Breast epithelium (tissue), 3 donors: Measurements from ENCODE around the gene MYO1E.

ENCODE experiments used
- POLR2A ChIP-seq: fragments of 450-650 bp; IDR thresholded peaks from one replicate; pipeline ENCODE4 v1.6.1; 2016; ENCODE audit warnings: antibody characterized with exemption, mild to moderate bottlenecking, moderate library complexity
- TF ChIP-seq, protein P1 (sequence below), 3 donors: fragments of 450-650 bp; IDR thresholded peaks; one replicate each; pipeline ENCODE4 v1.5.1; 2016 to 2017; ENCODE audit warnings: antibody characterized with exemption in 3 of 3, mild to moderate bottlenecking in 3 of 3, moderate library complexity in 3 of 3

DNA sequence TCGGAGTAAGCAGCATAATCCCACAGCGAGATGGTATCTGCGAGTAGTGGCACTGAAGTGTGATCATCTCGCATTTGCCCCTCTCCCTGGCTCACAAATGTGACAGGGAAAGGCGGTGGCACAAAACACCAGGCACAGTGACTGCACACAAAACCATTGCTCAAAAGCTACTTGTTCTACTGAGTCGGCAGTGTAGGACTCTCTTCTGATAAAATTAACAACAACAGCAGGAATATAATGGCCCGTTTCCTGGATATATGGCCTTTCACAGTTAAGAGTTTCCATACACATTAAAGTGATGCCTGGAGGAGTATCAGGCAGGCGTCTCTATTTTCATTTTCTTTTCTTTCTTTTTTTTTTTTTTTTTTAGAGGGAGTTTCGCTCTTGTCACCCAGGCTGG lies 69.0 kb downstream of the MYO1E start:
- TF ChIP-seq, protein P1, sequence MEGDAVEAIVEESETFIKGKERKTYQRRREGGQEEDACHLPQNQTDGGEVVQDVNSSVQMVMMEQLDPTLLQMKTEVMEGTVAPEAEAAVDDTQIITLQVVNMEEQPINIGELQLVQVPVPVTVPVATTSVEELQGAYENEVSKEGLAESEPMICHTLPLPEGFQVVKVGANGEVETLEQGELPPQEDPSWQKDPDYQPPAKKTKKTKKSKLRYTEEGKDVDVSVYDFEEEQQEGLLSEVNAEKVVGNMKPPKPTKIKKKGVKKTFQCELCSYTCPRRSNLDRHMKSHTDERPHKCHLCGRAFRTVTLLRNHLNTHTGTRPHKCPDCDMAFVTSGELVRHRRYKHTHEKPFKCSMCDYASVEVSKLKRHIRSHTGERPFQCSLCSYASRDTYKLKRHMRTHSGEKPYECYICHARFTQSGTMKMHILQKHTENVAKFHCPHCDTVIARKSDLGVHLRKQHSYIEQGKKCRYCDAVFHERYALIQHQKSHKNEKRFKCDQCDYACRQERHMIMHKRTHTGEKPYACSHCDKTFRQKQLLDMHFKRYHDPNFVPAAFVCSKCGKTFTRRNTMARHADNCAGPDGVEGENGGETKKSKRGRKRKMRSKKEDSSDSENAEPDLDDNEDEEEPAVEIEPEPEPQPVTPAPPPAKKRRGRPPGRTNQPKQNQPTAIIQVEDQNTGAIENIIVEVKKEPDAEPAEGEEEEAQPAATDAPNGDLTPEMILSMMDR (IDR thresholded peaks at IDR 0.05), result no peak
- TF ChIP-seq POLR2A, result no peak
